ENCODE measurements around the gene TEX10. TPM values are rescaled to one million over a fixed set of nuclear protein-coding genes. Genes with fewer than 3 reads are reported as not detected.
"Not testable (repeated sequence)": the region's sequence is repeated elsewhere in the genome, so short reads cannot be mapped to it uniquely, and the experiment has no call there.

The TEX10 gene
- total RNA-seq, 1 experiment from 2014 or later: 32.7 TPM

GRCh38 chr9:100350188-100350587 is 2.6 kb downstream of the TEX10 start:
- DNase-seq (ENCODE audit: low spot score): no peak

GRCh38 chr9:100346836-100347235 is 5.9 kb downstream of the TEX10 start:
- no peak for DNase-seq (ENCODE audit: low spot score)

DNA sequence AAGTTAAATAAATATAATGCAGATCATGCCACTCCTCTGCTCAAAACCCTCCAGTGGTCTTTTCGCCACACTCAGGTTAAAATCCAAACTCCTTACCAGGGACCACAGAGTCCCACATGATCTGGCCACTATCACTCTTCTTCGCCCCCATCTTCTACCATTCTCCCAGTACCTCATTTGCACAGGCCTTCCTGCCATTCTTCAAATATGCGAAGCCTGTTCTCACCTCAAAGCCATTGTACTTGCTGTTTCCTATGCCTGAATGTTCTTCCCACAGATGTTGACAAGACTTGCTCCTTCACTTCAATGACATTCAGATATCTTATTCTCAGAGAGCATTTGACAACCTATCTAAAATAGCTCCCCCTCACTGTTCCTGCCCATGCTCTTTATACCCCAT is 10.9 kb downstream of the TEX10 start:
- DNase-seq (ENCODE audit: low spot score): no peak

GRCh38 chr9:100340224-100340623 is 12.5 kb downstream of the TEX10 start:
- DNase-seq (ENCODE audit: low spot score): no peak

- DNase-seq (ENCODE audit: low spot score): not testable (repeated sequence)
Measured at GRCh38 chr9:100338736-100339135, 14.0 kb downstream of the TEX10 start.

DNA sequence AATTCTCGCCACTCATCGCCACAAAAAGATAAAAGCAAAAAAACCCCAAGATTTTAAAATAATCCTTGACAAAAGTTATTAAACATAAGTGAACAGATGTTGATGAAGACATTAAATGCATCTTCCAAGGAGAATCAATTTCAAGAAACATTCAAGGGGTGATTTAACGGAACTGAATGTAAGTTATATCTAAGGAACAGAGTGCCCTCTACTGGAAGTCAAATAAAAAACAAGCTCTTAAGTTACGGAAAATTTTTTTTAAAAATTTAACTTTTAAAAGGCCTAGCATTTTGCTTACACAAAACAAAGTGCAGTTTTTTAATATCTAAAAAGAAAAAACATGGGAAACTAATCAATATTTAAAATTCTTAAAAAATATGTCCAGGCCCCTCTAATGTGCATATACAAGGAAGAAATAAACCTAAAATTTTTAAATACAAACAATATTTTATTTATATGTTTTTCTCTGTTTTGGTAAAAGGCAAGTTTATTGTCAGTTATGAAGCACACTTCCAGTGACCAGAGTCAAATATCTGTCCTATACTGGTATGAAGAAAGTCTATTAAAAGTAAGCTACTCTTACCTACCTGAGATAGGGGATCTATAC is 28.0 kb downstream of the TEX10 start:
- peak; percentile 28 for DNase-seq (ENCODE audit: low spot score)

GRCh38 chr9:100322954-100323536 is 29.7 kb downstream of the TEX10 start:
- DNase-seq (ENCODE audit: low spot score): peak; percentile 12

- no peak for DNase-seq (ENCODE audit: low spot score)
Measured at GRCh38 chr9:100317706-100318105, 35.0 kb downstream of the TEX10 start.

GRCh38 chr9:100315561-100315960 is 37.2 kb downstream of the TEX10 start:
- no peak for DNase-seq (ENCODE audit: low spot score)

DNA sequence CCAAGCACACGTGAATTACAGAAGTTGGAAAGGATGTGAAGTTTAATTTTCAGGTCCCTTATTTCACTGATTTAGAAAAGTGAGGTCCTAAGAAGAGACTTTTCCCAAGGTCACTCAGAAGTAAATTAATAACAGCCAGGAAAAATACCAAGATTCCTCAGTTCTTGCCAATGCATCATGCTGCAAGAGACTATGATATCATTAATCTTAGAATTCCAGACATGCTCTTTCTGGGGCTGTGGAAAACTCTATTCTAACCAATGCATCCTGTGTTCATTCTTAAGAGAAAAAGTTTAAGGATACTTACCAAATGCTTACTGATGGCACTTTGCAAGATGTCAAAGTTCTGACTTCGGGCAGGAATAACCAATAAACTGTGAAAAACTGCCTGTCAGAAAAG is 42.8 kb downstream of the TEX10 start:
- DNase-seq (ENCODE audit: low spot score): no peak

DNA sequence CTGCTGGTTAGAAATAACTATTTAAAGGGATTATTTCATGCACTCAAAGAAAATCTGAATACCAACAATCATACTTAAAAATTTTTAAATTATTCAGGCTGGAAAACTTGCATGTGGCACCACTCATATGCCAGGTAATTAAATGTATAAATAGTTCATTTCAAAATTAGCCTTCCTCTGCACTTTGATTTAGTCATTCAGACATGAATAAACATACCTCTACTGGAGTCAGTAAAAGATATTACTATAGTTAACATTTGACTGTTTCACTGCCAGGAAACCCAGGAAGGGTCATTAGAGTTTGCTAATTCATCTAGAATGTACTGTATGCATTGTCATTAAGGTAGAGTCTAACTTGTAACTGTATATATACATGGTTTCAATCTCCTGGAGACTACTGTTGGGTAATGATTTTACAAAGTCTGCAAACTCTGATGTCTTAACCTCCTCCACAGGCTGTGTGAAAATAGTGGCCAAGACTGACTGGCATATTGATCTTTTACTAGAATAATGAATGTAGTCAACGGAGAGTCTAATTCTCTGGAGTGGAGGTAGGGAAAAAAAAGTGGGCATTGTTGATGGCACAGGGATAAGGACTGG is 43.7 kb downstream of the TEX10 start:
- no peak for DNase-seq (ENCODE audit: low spot score)

GRCh38 chr9:100307080-100307479 is 45.7 kb downstream of the TEX10 start:
- no peak for DNase-seq (ENCODE audit: low spot score)

GRCh38 chr9:100306283-100306682 is 46.5 kb downstream of the TEX10 start:
- no peak for DNase-seq (ENCODE audit: low spot score)

DNA sequence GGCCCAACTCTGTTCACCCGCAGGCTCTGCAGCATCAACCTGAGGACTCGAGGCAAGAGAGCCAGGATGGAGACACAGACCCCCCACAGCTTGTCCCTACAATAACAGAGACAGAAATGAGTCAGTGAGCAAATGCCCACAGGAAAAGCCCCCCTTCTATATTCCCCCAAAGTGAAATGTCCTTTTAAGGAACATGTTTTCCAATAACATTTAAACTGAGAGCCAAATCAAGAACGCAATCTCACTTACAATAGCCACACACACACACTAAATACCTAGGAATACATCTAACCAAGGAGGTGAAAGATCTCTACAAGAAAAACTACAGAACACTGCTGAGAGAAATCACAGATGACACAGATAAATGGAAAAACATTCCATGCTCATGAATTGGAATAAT is 49.0 kb downstream of the TEX10 start:
- no peak for DNase-seq (ENCODE audit: low spot score)

DNA sequence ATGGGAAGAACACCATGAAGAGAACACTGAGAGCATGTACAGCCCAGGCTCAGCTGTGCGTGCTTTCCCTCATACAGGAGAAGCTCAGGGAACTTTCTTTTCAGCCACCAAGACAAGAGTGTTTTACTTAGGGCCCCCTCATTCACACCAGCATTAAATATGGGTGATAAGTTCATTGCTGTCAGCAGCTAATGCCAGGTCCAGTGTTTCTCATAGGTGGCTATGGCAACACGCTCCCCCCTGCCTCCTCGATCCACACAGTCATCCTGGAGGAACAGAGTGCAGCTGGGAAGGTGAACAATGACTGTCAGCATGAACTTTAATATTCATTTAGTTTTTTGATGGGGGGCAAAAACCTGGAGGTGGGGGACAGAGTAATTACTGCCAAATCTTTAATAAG is 54.4 kb downstream of the TEX10 start:
- DNase-seq (ENCODE audit: low spot score): no peak

GRCh38 chr9:100296407-100296806 is 56.3 kb downstream of the TEX10 start:
- no peak for DNase-seq (ENCODE audit: low spot score)

DNA sequence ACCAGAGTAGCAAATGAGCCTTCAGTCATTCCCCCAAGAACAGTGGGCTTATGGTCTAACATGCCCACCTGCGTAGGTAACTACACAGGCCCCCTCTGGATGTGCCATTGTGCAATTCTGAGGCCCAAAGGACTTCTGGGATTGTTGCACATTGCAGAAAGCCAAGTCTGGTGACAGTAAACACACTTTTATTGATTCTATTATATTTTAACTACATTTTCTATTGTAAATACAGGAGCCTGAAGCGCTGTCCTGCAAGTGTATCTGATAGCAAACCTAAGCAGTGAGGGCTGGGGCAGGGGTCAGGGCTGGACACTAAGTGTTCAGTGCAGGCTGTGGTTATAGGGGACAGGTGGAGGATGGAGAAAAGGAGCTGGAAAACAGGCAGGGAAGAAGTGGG is 57.5 kb downstream of the TEX10 start:
- DNase-seq (ENCODE audit: low spot score): no peak

- DNase-seq (ENCODE audit: low spot score): no peak
Measured at GRCh38 chr9:100294806-100295205, 57.9 kb downstream of the TEX10 start.

DNA sequence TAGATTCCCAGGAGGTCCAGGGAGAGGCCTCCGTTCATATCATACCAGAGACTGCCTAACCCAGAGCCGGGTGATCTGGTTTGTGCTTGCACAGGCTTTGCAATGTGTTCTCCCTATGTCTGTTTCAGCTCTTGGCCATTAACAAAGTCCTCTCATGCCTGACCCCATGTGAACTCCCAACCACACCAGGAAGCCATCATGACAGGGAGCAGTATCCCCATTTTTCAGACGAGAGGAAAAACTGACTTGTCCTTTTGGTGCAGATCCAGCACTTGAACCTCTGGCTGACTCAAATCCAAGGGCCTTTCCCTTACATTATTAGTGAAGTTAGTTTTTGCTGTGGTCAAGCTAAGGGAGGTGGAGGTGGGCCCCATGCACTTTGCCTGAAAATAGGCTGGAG is 58.4 kb downstream of the TEX10 start:
- no peak for DNase-seq (ENCODE audit: low spot score)

GRCh38 chr9:100292414-100292813 is 60.3 kb downstream of the TEX10 start:
- no peak for DNase-seq (ENCODE audit: low spot score)

DNA sequence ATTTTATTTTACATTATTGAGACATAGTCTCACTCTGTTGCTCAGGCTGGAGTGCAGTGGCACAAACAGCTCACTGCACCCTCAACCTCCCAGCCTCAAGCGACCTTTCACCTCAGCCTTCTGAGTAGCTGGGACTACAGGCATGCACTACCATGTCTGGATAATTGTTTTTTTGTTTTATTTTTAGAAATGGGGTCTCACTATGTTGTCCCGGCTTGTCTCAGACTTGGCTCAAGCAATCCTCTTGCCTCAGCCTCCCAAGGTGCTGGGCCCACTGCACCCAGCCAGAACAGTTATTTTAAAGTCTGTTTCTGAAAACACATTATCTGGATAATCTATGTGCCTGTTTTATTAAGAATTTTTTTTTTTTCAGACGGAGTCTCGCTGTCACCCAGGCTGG is 62.0 kb downstream of the TEX10 start:
- DNase-seq (ENCODE audit: low spot score): no peak

DNA sequence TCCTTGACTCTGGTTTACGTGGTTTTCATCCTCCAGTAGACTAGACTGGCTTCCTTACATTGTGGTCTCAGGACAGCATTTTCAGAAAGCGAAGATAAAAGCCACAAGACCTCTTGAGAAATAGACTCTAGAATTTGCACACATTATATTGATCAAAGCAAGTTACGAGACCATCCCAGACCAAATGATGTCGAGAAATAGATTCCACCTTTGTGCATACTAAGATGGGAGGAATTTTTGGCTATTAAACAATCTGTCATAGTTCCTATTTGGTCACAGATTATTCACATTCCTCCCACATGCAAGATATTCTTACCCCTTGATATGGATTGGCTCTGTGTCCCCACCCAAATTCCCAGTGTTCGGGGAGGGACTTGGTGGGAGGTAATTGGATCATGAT is 65.6 kb downstream of the TEX10 start:
- DNase-seq (ENCODE audit: low spot score): no peak

DNA sequence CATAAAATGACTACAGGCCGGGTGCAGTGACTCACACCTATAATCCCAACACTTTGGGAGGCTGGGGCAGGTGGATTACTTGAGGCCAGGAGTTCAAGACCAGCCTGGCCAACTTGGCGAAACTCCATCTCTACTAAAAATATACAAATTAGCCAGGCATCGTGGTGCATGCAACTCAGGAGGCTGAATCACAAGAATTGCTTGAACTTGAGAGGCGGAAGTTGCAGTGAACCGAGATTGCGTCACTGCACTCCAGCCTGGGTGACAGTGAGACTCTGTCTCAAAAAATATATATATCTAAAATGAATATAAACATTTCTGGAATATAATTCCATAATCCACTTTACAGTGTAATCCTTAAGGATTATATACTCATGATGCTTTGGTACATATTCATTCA is 66.5 kb downstream of the TEX10 start:
- no peak for DNase-seq (ENCODE audit: low spot score)

DNA sequence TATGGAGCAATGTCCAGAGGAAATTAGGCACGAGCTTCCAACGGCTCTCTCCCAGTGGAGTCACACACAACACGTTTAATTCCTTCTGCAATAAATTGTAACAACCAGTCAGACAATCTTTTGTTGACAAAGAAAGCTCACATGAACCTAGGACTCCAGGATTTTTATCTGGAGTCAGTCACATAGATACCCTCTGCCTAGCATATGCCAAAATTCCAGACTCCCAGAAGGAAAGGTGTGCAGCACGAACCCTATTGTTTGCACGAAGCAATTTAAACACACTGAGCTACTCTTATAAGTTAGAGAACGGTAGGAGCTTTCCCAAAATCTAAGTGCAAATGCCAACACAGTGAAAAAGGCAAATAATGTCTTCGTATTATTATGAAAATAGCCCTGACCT is 67.1 kb downstream of the TEX10 start:
- no peak for DNase-seq (ENCODE audit: low spot score)

All from H4 (cell line).